Activated CD4-positive, alpha-beta T cell treated with anti-CD3 and anti-CD28 coated beads, Interleukin-2, Interleukin-4, amounts not matched to agents 100 ng/mL and 50 ng/mL, durations not matched to agents 16 hours and 8 hours (primary cell): Measurements from ENCODE around the gene DLX4.

Experiments
- DNase-seq: peaks from one replicate; pipeline ENCODE4 v3.0.0-alpha.2; 2020; ENCODE audit warnings: low spot score

The DLX4 gene, protein sequence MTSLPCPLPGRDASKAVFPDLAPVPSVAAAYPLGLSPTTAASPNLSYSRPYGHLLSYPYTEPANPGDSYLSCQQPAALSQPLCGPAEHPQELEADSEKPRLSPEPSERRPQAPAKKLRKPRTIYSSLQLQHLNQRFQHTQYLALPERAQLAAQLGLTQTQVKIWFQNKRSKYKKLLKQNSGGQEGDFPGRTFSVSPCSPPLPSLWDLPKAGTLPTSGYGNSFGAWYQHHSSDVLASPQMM

DNA sequence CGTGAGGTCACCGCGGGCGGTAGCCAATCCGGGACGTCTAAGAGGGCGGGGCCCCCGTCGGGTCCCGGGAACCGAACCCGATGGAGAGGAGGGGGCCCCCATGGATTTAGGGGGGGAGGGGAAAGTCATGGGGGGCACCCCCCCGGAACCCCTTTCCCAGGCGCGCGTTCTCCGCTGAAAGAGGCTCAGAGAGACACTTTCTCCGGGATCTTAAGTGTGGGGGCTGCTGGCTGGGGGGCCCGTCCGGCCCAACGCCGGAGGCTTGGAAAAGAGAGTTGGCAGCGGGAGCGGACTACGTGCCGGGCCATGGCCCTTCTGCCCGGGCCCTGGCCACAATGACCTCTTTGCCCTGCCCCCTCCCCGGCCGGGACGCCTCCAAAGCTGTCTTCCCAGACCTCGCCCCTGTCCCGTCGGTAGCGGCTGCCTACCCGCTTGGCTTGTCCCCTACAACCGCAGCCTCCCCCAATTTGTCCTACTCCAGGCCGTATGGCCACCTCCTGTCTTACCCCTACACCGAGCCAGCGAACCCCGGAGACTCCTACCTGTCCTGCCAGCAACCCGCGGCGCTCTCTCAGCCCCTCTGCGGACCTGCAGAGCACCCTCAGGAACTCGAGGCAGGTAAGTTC, at the start of gene DLX4:
TSS of gene DLX4 (plus strand) at position 57 of the 626 bp plus-strand sequence. CDS start at position 336, 279 bp downstream.
- no peak for DNase-seq

DNA sequence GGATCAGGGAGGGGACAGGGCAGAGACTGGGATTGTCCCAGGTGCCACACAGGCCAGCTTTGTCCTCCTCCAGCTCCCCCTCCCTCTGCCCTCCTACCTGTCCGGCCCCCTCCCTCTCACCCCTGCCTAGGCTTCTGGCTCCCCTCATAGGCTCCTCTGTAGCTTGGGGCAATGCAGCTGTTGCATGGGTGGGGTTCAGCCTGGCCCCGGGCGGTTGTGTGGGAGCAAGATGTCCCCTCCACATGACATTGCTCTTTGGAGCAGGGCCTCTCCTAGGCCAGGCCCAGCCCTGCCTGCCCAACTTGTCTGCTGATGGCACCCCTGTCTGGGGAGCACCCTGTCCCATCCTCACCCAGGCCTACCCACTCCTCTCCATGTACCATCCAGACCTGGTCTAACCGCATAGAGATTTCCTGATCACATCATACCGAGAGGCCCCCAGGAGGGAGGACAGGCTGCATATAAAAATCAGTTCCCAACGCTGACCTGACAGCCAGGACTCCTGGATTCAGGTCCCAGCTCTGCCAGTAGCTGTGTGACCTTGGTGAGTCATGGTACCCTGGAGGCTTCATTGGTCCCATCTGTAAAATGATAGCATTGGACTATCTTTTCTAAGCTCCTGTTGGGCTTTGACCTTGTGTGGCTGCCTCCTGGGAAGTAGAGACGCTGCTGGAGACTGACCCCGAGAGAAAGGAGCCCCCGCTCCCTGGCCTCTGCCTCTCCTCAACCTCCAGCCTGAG, 48.8 kb upstream of the DLX4 start:
- no peak for DNase-seq

DNA sequence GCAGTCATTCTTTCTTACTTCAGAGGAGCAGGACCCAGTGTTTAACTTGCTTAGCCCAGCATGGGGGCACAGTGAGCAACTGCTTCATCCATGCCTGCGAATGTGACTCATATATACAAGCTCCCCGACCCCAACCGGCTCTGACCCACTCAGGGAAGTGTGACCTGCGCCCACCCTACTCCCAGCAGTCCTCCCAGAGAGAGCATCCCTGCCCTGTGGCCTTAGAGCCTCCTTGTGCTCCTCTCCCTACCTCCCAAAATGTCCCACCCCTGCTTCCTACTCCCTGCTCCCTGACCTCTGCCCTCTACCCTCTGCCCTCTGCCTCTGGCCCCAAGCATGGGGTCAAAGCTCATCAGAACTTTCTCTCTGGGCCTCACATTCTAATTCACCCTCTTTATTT, 46.9 kb upstream of the DLX4 start:
- DNase-seq: no peak

DNA sequence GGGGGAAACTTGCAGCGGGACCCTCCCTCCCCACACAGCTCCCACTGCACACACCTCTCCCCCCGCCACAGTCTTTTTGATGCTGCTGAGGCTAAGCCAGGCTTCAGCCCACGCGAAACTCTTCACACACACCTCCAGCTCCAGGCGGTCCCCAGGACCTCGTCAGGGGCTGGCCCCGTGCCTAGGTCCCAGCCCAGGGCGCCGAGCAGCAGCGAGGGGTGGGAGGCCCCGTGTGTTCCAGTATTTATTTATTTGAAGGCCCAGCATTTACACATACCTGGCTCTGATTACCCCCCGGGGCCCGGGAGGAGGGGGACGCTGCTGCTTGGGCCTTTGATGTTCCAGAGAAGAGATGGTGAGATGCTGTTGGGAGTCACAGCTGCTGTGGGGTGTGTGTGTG, 44.9 kb upstream of the DLX4 start:
- DNase-seq: no peak

DNA sequence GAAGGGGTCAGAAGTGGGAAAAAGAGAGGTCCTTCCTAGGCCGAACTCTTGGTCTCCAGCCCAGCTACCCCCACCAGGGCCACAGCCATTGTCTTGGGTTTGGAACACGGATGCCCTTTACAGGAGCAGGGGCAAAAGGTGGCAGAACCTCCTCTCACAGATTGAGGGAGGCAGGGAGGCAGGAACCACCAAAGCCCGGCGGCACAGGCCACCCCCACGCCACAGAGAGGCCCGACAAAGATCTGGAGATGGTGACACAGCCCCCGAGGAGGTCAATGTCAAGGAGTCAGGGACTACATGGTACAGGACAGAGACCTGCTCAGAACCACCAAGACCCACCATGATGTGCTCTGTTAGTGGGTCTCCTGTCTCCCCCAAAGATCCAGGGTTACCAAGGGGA, 44.4 kb upstream of the DLX4 start:
- DNase-seq: no peak

DNA sequence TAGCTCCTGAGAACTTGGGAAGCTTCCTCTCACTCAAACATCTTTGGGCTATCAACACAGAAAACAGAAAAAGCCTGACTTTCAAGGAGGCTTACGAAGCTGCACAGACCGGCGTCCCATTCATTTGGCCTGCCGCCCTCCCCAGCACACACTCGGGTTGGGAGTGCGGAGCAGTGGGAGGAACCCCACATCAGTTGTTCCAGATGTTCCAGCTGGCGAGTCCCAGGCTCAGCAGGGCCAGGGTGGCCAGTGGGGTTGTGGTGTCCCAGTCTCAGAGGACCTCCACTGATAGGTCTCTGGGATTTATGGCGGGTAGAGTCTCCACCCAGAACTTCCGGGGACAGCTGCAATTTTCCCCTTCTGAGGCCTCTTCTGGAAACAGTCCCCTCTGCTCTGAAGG, 43.1 kb upstream of the DLX4 start:
- no peak for DNase-seq

DNA sequence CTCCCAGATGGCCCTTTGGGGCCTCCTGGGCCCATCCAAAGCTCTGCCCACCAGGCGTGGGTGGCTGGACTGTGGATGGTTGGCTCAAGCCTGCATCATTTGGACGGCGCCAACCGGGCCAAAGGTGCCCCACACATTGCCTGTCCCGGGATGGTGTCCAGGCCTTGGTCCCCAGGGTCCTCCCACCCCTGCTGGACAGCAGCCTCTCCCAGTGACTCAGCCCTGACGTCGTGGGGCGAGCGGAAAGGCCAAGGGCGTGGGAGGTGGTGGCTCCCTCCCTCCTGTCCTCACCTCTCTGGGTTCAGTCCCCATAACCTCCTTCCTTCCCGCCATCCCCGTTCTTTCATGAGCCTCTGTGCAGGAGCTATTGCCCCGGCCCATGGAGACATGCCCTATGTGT, 42.1 kb upstream of the DLX4 start:
- no peak for DNase-seq

DNA sequence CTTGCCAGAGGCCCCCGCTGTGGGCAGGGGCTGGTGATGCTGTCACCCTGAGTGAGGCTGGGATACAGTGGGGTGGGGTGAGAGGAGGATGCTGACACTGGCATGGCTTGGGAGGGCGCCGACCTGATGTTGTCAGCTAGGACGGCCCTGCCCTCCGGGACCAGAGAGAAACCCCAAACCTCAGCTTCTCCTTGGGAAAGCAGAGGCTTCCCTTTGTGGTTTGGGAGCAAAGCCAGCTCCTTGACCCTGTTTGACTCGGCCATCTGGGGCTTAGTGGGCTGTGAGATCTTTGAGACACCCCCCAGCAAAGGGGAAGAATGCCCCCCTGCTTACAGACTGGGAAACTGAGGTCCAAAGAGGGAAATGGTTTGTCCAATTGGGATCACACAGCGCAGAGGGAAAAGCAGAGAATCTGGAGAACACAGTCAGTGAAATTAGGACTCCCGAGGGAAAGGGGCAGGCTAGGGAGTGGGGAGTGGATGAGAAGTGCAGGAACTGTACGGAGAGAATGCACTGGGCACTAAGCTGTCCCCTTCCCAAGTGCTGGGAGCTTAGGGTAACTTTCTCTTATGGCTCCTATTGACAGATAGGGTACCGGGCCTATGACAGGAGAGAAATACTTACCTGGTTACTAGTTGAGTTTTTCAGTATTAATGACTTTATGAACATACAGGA, 40.7 kb upstream of the DLX4 start:
- DNase-seq: no peak

DNA sequence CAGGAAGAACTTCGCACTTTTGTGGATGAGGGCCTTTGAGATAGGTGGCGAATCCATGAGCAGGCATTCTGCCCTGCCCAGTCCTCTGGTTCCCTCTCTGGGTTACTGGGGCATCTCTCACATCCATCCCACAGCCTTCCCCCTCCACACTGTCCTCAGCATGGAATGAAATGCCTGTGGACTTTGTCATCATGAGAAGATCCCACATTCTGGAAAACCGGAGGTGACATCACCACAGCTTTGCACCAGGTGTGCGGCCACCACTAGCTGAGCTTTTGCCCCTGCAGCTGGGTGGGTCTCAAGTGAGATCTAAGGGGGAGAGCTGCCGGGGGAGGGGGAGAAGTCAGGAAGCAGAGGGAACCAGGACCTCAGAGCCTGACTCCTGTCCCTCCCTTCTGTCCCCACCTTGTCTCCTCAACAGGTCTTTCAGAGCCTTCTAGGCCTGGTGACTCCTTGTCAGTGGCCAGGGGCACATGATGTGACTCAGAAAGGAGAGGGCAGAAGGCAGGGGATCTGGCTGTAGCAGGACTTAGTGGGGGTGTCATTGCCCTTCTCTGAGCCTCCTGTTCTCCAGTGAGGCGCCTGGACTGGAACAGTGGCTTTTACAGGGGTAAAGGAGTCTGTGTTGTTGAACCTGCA, 40.0 kb upstream of the DLX4 start:
- DNase-seq: no peak

DNA sequence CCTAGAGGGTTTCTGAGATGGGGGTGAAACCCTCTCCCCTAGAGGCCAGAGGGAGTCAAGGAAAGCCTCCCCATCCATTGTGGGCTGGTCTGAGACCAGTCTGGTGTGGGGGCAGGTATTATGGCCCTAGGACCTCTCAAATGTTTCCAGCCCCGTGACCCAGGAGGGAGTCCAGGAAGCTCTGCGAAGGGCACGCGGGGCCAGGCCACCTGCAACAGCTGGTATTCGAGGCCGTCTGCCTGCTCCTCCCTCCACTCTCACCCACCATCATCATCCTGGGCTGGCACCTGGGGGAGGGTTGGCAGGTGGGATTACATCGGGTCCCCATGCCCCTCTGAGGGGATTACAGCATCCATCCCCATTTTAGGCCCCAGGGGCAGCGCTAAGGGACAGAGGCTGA, 38.1 kb upstream of the DLX4 start:
- DNase-seq: no peak

DNA sequence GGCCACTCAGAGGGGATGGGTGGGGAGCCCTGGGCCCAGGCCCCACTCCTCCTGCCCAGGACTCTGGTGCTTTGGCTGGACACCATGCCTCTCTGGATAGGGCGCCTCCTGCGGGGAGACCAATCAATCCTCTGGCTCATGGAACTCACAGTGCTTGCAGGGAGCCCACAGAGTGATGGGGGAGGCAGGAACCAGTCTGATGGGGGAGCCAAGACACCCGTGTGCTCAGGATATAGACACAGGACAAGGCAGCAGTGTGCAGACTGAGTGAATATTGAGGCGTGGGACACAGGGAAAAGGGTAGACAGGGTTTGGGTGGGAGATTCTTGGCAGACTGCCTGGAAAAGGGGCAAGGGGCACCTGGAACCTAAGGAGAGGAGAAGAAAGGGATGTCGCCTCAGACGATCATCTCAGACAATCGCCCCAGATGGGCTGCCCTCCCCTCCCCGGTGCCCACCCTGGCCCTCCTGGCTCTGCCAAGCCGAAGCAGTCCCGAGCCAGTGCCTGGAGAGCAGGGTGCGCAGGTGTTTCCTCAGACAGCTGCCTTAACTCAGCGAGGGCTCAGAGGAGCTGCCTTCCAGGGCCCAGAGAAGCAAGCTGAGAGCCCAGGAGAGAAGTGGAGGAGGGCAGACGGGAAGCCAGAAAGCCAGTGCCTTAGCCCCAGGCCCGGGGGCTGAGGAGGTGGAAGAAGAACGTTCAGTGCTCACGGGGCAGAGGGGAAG, 37.4 kb upstream of the DLX4 start:
- DNase-seq: no peak

DNA sequence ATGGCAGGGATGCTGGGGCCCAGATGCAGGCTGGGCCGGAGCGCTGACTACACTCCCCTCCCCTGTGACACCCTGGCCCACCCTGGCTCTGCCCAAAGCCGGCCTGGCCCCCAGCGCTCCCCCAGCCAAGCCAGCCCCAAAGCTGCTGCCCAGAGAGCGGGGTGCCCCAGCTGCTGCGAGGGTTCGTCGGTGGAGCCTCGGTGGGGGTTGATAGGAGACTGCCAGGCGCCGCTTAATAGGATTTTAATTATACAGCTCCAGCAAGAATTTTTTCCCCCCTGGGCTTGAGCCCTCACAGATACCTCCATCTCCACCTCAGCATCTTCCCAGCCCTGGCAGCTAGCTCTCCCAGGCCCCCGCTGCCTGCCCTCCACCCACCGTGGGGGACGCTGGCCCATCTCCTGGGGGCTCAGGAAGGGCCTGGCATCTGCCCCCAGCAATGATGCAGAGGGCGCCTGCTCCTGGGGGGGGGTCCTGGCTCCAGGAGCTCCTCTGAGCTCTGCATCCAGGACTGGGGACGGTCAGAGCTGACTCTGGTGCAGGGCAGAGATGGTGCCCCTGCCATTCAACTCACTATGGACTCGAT, 36.8 kb upstream of the DLX4 start:
- no peak for DNase-seq

DNA sequence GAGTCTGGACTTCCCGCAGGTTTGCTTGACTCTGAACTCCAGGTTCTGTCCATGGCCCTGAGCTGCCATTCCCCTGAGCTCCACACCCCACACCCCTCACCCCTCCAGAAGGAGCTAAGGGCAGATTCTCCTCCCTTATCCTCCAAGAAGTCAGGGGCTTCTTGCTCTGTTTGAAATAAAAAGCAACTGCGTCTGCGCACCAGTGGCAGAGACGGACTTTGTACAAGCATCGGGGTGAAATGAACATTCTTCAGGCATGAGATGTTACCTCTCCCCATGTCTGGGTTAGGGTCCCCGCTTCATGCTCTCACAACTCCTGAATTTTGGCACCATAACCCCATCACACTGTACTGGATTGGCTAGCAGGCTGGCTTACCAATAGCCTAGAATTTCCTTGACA, 36.1 kb upstream of the DLX4 start:
- DNase-seq: no peak

DNA sequence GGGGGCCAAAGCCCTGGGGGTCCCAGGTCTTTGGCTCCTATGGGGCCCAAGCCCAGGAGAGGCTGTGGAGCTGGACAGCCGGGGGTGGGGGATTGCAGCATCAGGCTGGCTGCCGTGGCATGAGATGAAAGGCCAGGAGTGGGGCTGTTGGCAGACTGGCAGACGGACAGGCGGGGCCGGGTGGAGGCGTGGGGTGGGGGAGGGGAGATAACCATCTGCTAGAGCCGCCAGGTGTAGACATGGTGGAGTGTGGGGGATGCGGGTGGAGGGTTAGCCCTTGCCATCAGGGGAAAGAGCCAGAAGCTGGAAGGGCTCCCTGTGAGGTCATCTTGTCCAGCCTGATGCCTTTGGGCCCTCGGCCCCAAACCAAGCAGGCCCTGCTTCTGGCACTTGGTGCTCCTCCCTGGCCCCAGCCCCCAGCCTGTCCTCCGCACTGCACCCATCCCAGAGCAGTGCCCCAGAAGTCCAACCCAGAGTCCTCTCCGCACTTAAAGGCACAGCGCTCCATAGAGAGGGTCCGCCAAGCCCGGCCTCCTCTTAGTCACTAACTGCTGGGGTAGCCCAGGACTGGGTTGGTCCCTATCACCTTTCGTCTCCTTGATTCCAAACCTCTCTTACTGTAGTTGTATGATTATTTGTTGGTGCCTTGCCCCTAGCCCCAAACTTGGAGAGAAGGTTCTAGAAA, 33.3 kb upstream of the DLX4 start:
- no peak for DNase-seq

DNA sequence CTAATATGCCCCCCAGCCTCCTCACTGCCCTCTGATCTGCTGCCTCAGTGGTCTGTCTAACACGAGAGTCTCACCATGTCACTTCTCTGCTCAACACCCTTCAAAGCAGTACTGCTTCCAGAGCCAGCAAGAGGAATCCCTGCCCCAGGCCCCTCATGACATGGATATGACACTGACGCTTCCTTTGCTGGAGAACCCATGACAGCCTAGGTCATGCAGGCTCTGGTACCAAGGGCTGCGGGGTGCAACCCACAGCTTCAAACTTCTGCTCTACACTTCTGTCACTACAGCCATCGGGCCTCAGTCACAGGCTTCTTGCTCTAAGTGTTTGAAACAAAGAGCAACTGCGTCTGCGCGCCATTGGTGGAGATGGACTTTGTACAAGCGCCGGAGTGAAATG, 32.6 kb upstream of the DLX4 start:
- DNase-seq: no peak

DNA sequence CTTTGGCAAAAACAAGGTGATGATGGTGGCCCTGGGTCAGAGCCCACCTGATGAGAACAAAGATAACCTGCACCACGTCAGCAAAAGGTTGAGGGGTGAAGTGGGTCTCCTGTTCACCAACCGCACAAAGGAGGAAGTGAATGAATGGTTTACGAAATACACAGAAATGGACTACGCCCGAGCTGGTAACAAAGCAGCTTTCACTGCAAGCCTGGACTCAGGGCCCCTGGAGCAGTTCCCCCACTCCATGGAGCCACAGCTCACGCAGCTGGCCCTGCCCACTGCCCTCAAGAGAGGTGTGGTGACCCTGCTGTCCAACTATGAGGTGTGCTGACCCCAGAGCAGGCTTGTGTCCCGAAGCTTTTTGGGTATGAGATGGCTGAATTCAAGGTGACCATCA, 29.7 kb upstream of the DLX4 start:
- DNase-seq: no peak

DNA sequence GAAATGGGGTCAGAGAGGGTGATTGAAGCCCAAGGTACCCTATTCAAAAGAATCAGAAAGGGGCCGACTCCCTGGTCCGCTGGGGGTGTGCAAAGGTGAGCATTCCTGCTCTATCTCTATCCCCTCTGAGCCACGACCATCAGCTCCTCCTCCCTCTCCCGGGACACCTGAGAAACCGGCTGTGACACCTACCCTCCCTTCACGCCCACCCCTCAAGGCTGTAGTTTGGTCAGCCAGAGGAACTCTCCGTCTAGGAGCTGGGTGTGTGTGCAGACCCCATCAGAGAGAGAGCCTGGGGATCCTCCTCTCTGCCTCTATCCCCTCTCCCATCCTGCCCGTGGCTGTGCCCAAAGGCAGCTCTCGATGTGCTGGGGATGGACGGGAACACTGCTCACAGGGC, 27.6 kb upstream of the DLX4 start:
- no peak for DNase-seq

DNA sequence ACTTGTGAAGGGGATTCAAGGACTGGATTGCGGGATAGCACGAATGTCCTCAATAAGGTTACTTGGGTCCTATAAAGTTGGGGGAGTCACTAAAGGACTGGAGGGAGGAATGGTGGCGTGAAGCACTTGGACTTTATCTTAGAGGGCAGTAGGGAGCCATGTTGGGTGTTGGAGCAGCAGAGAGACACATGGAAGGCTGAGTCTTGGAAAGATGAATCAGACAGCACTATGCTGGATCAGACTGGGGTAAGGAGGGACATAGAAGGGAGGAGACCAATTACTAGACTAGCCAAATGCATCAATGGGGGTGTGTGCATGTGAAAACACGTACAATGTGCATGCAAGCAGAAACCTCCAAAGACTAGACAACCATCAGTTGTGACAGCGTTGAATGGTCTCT, 26.0 kb upstream of the DLX4 start:
- no peak for DNase-seq

DNA sequence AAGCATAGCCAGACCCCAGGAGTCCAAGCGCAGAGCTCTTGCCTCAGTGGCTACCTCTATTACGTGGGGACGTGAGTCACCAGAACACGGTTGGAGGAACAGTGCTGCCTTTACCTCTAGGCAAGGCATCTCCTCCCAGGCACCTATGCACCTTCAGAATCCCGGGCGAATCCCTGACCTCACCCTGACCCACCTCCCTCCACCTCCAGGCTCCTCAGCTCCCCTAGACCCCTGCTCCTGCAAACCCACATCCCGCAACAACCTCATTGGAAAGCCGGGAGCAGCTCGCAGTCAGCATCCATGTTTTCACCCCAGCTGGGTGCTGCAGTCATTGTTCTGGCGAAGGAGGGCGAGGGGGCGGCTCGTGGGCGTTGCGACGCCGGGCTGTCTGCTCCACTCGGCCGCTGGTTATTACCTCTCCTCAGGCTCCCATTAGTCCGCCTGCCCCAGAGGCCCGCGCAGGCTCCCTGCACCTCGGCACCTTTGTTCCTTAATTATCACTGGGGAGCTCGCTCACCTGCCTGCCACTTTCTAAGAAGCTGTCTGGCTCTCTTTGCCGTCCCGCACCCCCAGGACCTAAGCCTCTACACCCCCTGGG, 24.6 kb upstream of the DLX4 start:
- no peak for DNase-seq

DNA sequence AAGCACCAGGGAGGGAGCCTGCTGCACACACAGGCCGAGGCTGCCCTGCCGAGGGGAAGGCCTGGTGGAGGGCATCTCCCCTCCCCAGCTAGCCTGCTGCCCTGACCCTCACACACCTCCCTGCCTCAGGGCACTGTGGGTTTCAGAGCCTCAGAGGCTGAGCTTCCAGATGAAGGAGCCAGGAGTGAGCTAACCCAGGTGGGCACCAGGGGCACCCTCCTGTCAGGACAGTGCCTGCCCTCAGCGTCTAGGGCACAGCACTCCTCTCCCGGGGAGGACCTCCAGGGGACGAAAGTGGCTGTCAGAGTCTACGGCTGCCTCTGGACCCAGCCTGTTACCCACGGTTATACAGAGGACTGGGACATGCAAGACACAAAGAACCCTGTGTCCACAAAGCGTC, 22.8 kb upstream of the DLX4 start:
- DNase-seq: no peak
